ENCODE data around the gene VSIG10L2. TPM values are rescaled to one million over a fixed set of nuclear protein-coding genes. Genes with fewer than 3 reads are reported as not detected.

VSIG10L2 gene
- total RNA-seq, 6 experiments from 2014 or later: 0.06 TPM; not detected in 5

GRCh38 chr11:125949271-125950177, 3.7 kb downstream of the VSIG10L2 start:
- 87% methylated on average over 14 of the region's 22 CpGs for WGBS (ENCODE audit: insufficient coverage, low coverage, low lambda C conversion rate, missing lambda C conversion rate)
- no peaks in the 10 kb centered on the region for H3K36me3 ChIP-seq
- DNase-seq (no peak), ATAC-seq (no peak)
- no peak for TF ChIP-seq CTCF (IDR thresholded peaks at IDR 0.05)
- TF ChIP-seq POLR2A (IDR thresholded peaks at IDR 0.05): no peak
- no peak overlapping the region for H3K4me3 ChIP-seq
- intact Hi-C loops (cut with DNase I): loop anchor here in 1 of 2 donors (10.0 kb wide), 1 partner anchor 85 kb away; no protein-coding TSS in a partner anchor
- no peak overlapping the region for H3K27ac ChIP-seq
- no peaks in the 10 kb centered on the region for H3K4me1 ChIP-seq
- H3K9me3 ChIP-seq: no peaks in the 10 kb centered on the region
- no peaks in the 10 kb centered on the region for H3K27me3 ChIP-seq

- intact Hi-C loops (cut with DNase I): no loop called here
- DNase-seq (no peak), ATAC-seq (no peak)
- Histone ChIP-seq H3K9me3 (no peaks in the 10 kb centered on the region), H3K4me1 (no peaks in the 10 kb centered on the region), H3K36me3 (no peaks in the 10 kb centered on the region), H3K27ac (no peak overlapping the region), H3K4me3 (no peak overlapping the region), H3K27me3 (no peaks in the 10 kb centered on the region)
- no peak for TF ChIP-seq POLR2A (IDR thresholded peaks at IDR 0.05)
- no peak for TF ChIP-seq CTCF (IDR thresholded peaks at IDR 0.05)
- WGBS (ENCODE audit: insufficient coverage, low coverage, low lambda C conversion rate, missing lambda C conversion rate): 80% methylated on average over 4 of the region's 11 CpGs
These were observed 4.3 kb downstream of the VSIG10L2 start for GRCh38 chr11:125950178-125950490.

GRCh38 chr11:125950696-125951651, 5.1 kb downstream of the VSIG10L2 start:
- TF ChIP-seq CTCF (IDR thresholded peaks at IDR 0.05): no peak
- TF ChIP-seq POLR2A (IDR thresholded peaks at IDR 0.05): no peak
- H3K27me3 ChIP-seq: no peaks in the 10 kb centered on the region
- no peaks in the 10 kb centered on the region for H3K9me3 ChIP-seq
- WGBS (ENCODE audit: insufficient coverage, low coverage, low lambda C conversion rate, missing lambda C conversion rate): 63% methylated on average over 8 of the region's 15 CpGs
- no peak overlapping the region for H3K27ac ChIP-seq
- peak; percentile 25 to 55 (median 32) for ATAC-seq
- no peaks in the 10 kb centered on the region for H3K36me3 ChIP-seq
- H3K4me3 ChIP-seq: no peak overlapping the region
- no peaks in the 10 kb centered on the region for H3K4me1 ChIP-seq
- no peak for DNase-seq
- intact Hi-C loops (cut with DNase I): no loop called here

- no peaks in the 10 kb centered on the region for H3K9me3 ChIP-seq
- ATAC-seq (no peak), DNase-seq (no peak)
- H3K4me3 ChIP-seq: no peak overlapping the region
- TF ChIP-seq CTCF (IDR thresholded peaks at IDR 0.05) (no peak), POLR2A (IDR thresholded peaks at IDR 0.05) (no peak)
- H3K27me3 ChIP-seq: no peaks in the 10 kb centered on the region
- no peaks in the 10 kb centered on the region for H3K36me3 ChIP-seq
- intact Hi-C loops (cut with DNase I): no loop called here
- no peaks in the 10 kb centered on the region for H3K4me1 ChIP-seq
- no peak overlapping the region for H3K27ac ChIP-seq
- 52% methylated on average over 2 of the region's 11 CpGs for WGBS (ENCODE audit: insufficient coverage, low coverage, low lambda C conversion rate, missing lambda C conversion rate)
These were observed 5.9 kb downstream of the VSIG10L2 start for GRCh38 chr11:125951731-125952130.

Data from right lobe of liver (tissue), 6 donors.